ENCODE measurements around the gene HEPN1. TPM values are rescaled to one million over a fixed set of nuclear protein-coding genes. Genes with fewer than 3 reads are reported as not detected.
"Not testable (repeated sequence)": the region's sequence is repeated elsewhere in the genome, so short reads cannot be mapped to it uniquely, and the experiment has no call there.

The HEPN1 gene
- total RNA-seq, 1 experiment from 2014 or later = not detected

- not testable (repeated sequence) for DNase-seq
These were observed 49.1 kb downstream of the HEPN1 start for GRCh38 chr11:124968197-124968596.

More at GRCh38 chr11:124968197-124968596, 49.1 kb downstream of the HEPN1 start:
- H3K79me2 ChIP-seq (ENCODE audit: low read length); H3K36me3 ChIP-seq (ENCODE audit: insufficient read depth, low read length); H3K9me3 ChIP-seq (ENCODE audit: low read length); H3K4me1 ChIP-seq (ENCODE audit: low read length); H3K4me2 ChIP-seq (ENCODE audit: low read depth, low read length, poor library complexity, severe bottlenecking); H3K9ac ChIP-seq (ENCODE audit: low read length); H3K27me3 ChIP-seq (ENCODE audit: low read length); H3K4me3 ChIP-seq (ENCODE audit: low read length); H3K9me2 ChIP-seq (replicated peaks; ENCODE audit: insufficient read depth, low read length); H2AFZ ChIP-seq (ENCODE audit: low read length); H4K20me1 ChIP-seq (ENCODE audit: insufficient read depth, low read depth, low read length); H3K27ac ChIP-seq (ENCODE audit: low read length): not testable (repeated sequence)

Other genes starting within 250 kb of the HEPN1 start
- 0.47 and 0.89 TPM in 2 replicates for gene SIAE, start 245.5 kb upstream of the HEPN1 start, total RNA-seq (2014; rRNA removed; shearing (Covaris generic); ENCODE audit: low replicate concordance)
- 1.2 and 10.4 TPM in 2 replicates for gene SPA17, start 245.3 kb upstream of the HEPN1 start, total RNA-seq (2014; rRNA removed; shearing (Covaris generic); ENCODE audit: low replicate concordance)
- 0.97 TPM in 1 of 2 replicates, not detected in the other for gene NRGN, start 179.3 kb upstream of the HEPN1 start, total RNA-seq (2014; rRNA removed; shearing (Covaris generic); ENCODE audit: low replicate concordance)
- gene VSIG2, start 167.0 kb upstream of the HEPN1 start, total RNA-seq (2014; rRNA removed; shearing (Covaris generic); ENCODE audit: low replicate concordance) = not detected in 2 replicates
- gene ESAM, start 157.0 kb upstream of the HEPN1 start, total RNA-seq (2014; rRNA removed; shearing (Covaris generic); ENCODE audit: low replicate concordance) = not detected in 2 replicates
- 5.2 and 7.6 TPM in 2 replicates for gene MSANTD2, start 118.8 kb upstream of the HEPN1 start, total RNA-seq (2014; rRNA removed; shearing (Covaris generic); ENCODE audit: low replicate concordance)
- gene ROBO3, start 53.8 kb upstream of the HEPN1 start, total RNA-seq (2014; rRNA removed; shearing (Covaris generic); ENCODE audit: low replicate concordance) = 6.6 and 13.8 TPM in 2 replicates
- not detected in 2 replicates for gene ROBO4, start 21.4 kb upstream of the HEPN1 start, total RNA-seq (2014; rRNA removed; shearing (Covaris generic); ENCODE audit: low replicate concordance)
- gene HEPACAM, start 16.8 kb downstream of the HEPN1 start, total RNA-seq (2014; rRNA removed; shearing (Covaris generic); ENCODE audit: low replicate concordance) = not detected in 2 replicates
- 1.8 and 2.3 TPM in 2 replicates for gene CCDC15, start 35.0 kb downstream of the HEPN1 start, total RNA-seq (2014; rRNA removed; shearing (Covaris generic); ENCODE audit: low replicate concordance)
- 0.22 and 0.41 TPM in 2 replicates for gene SLC37A2, start 144.1 kb downstream of the HEPN1 start, total RNA-seq (2014; rRNA removed; shearing (Covaris generic); ENCODE audit: low replicate concordance)
- gene TMEM218, start 192.4 kb downstream of the HEPN1 start, total RNA-seq (2014; rRNA removed; shearing (Covaris generic); ENCODE audit: low replicate concordance) = 23.2 and 46.9 TPM in 2 replicates
- 0.18 and 1.5 TPM in 2 replicates for gene PKNOX2, start 245.5 kb downstream of the HEPN1 start, total RNA-seq (2014; rRNA removed; shearing (Covaris generic); ENCODE audit: low replicate concordance)